ENCODE measurements around the gene KLHDC1.

- no peak for TF ChIP-seq CTCF (IDR thresholded peaks at IDR 0.05)
- TF ChIP-seq POLR2A (IDR thresholded peaks at IDR 0.05), result no peak
Observed at GRCh38 chr14:49677643-49678042, 15.3 kb upstream of the KLHDC1 start.

Data from adrenal gland (tissue), 5 donors.